Fibroblast of skin of right biceps (primary cell): ENCODE results near the gene P2RX5.

Experiments
- DNase-seq: peaks from one replicate; pipeline ENCODE4 v3.0.0-alpha.2; 2013

P2RX5 gene

GRCh38 chr17:3679531-3680126, 16.3 kb downstream of the P2RX5 start:
- DNase-seq = no peak

DNA sequence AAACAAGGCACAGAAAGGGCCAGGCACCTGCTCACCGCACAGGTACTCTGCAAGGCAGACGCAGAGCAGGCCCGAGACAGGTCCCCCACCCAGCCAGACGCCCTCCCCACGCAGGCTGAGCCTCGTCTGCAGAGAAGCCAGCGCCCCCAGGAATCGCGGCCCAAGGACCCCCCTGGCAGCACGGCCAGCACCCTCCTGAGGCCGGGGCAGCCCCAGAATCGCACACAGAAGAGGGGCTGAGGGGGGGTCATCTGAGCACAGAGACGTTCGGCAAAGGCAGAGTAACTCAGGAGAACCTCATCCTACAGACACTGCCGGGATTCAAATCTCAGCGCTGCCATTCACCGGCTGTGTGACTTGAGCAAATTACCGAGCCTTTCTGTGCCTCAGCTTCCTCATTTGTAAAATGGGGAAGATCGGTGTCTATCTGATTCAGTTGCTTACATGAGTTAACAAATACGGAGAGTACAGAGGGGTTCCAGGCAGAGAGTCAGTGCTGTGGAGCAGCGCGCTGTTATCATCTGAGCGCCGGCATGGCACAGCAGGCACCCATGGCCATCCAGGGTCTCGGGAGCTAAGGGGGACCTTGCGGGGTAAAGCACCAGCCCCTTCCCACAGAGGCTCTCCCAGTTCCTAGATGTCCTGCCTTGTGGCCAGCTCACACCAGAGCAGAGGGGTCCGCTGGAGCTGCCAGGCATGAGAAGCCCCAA, 17.0 kb downstream of the P2RX5 start:
- no peak for DNase-seq

DNA sequence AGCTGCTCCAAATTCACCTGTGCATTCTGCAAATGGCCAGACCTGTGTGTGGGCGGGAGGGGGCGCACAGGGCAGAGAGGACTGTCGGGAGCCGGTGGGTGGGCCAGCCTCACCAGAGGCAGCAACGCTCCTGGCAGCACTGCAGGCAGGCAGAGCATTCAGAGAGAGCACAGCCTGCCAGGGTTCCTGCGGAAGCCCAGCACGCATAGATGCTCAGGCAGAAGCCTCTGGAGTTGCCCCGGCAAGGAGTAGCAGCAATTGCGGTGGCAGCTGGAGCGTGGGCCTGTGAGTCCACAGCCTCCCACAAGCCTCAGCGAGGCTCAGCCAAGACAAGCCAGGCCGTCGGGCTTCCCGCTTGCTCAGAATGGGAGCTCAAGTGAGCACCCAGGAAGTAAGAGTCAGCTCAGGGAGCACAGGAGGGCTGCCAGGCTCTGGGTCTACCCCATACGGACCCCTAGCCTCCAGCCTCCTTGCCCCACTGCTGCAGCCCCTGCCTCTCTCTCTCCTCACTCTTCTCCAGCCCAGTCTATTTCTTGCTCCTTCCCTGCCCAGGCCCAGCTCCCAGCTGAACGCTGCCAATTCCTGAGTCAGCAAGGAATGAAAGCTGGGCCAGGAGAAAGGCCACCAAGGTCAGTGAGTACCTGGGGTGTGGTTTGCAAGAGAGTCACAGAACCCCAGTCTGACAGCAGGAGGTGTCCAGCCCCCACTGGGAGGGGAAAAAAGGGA, 17.7 kb downstream of the P2RX5 start:
- DNase-seq = no peak

DNA sequence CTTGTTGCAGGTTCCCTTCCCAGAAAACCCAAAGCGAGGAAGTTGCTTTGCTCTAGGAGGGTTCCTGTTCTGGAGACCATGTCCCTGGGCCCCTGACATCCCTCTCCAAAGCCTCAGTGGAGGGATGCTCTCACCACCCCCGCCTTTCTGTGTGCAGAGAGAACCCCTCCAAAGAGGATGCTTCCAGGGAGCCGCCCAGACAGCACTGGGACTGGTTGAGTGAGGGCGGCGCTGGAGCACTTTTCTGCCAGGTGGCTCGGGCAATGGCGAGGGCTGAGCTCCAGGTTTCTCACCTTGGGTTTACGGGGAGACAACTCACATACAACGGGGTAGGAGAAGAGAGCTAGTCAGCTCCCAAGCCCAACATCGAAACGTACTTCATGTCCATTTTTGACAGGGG, 20.1 kb downstream of the P2RX5 start:
- no peak for DNase-seq

DNA sequence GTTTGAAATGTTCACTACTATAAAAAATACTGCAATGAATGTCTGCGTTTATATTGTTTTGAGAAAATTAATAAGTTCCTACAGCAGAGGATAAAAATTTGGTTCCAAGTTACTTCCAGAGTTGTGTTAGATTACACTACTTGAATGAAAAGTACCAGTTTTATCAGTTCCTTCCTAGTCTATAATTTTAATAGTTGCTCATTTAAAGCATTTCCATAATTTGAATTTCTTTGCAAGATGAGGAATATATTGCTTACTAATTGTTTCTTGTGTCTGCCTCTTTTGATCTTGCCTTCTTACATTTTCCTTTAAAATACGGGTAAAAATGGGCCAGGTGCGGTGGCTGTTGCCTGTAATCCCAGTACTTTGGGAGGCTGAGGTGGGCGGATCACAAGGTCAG, 23.4 kb downstream of the P2RX5 start:
- DNase-seq = no peak

DNA sequence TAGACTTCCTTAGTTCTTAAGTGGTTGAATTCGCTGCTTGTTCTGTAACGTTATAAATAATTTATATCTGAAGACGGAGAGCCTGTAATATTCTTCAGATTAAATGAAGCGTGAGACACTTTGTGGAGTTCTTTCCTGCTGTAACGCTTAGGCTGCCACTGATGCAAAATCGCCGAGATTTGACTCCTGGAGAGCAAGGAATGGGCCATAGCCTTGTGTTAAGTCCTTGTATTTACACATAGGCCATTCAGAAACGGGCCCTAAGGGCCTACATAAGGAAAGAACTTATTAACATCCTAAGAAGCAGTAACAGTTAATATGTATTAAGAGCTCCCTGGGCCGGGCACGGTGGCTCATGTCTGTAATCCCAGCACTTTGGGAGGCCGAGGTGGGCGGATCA, 26.4 kb downstream of the P2RX5 start:
- no peak for DNase-seq

GRCh38 chr17:3669085-3669347, 26.9 kb downstream of the P2RX5 start:
- DNase-seq = no peak

DNA sequence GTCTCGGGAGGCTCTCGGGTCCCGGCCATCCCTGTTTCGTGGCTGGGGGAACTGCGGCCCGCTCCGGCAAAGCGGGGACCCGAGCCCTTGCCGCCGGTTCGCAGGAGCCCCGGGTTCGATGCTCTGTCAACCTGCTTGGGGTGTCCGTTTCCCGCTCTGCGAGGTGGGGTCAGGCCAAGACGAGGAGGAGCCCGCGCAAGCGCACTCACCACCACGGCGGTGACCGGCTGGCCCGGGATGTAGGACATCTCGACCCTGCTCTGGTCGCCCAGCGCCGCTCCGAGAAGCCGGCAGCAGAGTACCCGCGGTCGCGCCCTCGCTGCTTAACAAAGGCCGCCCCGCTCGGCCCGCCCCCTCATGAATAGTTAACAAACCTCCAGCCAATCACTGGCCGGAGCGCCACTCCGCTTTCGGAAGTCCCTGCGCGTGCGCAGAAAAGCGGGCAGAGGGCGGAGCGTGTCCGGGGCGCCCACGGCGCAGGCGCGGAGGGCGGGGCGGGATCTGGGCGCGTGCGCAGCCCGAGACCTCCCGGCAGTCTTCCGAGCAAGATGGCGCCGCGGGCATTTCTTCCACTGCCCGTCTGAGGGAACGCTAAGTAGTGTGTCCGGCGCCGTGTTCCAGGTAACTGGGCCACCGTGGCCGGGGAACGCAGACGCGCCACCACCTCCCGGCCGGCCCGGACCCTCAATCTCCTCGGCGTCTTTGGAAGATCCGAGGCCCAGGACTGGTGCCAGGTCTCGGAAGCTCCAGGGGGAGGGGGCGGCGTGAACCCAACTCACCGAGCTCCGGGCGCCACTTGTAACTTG, 27.5 kb downstream of the P2RX5 start, which contains the start of the genes EMC6 and TAX1BP3:
Gene EMC6, plus strand, starts transcription at position 534 of the 806 bp plus-strand sequence. CDS start 335 bp downstream, outside the sequence.
Gene TAX1BP3, minus strand, starts transcription at position 300 of the 806 bp plus-strand sequence. Its CDS starts 52 bp downstream, at position 248.
- DNase-seq = peak; percentile 97

- peak; percentile 94 for DNase-seq
These were observed 28.3 kb downstream of the P2RX5 start for GRCh38 chr17:3667366-3668278.

DNA sequence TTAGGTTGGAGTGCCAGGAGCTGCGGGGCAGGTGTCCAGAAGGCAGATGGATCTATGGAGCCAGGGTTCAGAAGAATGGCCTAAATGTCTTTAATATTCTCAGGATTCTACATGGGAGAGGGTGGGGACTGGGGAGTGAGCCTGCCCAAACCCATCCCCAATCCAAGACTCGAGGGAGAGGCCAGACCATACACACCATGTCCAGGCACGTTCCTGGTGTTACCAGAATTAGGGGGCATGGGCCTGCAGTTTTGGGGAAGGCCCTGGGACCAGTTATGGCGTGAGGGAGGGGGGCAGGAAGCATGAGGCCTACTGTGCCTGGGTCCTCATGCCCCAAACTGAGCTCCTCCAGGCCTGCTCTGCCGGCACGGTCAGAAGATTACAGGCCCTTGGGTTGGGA, 29.4 kb downstream of the P2RX5 start:
- no peak for DNase-seq

- no peak for DNase-seq
These were observed 30.1 kb downstream of the P2RX5 start for GRCh38 chr17:3665834-3666233.

DNA sequence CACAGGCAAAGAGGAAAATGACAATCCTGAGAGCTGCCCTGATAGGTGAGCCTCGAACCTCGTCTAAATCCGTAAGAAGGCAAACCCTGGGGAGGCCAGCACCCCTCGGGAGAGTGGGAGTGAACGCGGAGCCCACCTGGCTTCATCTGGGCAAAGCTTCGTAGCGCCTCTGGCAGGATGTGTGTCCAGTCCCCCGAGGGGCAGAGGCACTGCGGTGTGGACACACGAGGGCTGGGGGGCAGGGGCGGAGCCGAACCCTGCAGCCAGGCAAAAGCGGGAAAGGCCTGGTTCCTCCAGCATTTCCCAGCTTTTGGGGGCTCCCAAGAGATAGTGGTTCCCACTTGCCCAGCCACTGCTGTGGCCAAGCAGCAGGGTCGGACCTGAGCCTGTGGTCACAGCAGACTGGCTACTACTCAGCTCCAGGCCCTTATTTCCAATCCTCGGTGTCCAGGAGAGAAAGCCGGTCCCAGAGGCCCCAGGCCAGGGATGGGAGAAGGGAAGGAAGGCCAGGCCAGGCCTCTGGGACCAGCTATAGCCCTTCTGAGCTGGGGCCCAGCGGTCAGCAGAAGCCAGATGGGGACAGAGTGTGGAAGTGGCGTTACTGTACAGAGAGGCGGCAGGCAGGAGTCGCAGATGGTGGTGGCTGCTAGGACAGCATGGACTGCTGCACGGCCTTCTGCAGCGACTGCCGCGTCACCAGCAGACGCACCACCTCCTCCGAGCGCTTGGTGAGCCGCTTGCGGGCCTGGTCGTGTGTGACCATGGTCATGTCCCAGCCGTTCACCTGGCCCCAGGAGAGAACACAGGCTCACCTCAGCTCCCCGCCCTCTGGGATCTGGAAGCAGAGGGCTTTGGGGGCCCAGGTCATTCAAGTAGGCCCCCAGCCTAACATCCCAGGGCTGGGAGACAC, 32.6 kb downstream of the P2RX5 start:
- DNase-seq = no peak

- DNase-seq = no peak
These were observed 35.6 kb downstream of the P2RX5 start for GRCh38 chr17:3660311-3660891.

DNA sequence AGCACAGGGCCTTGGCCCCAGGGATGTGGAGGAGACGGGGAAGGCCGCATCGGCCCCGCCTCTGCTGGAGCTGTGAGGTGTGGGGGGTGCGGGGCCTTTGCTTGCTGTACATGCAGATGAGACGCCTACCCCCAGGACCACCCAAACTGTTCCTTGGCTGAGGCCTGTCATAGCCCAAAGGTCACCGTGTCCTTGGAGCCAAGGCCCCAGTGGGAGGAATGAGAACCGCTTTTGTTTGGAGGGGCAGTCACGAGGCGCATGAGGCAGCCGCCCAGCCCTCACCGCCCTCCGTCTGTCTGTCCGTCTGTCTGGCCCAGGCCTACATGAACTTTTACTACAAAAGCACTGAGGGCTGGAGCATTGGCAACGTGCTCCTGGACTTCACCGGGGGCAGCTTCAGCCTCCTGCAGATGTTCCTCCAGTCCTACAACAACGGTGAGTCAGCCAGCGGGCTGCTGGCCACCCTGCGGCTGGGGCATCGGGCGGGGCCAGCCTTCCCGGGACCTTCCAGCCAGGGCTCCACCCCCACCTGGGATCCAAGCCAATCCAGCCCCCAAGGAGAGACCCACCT, 36.3 kb downstream of the P2RX5 start:
- peak; percentile 65 for DNase-seq

- DNase-seq = no peak
These were observed 37.0 kb downstream of the P2RX5 start for GRCh38 chr17:3658784-3659449.

DNA sequence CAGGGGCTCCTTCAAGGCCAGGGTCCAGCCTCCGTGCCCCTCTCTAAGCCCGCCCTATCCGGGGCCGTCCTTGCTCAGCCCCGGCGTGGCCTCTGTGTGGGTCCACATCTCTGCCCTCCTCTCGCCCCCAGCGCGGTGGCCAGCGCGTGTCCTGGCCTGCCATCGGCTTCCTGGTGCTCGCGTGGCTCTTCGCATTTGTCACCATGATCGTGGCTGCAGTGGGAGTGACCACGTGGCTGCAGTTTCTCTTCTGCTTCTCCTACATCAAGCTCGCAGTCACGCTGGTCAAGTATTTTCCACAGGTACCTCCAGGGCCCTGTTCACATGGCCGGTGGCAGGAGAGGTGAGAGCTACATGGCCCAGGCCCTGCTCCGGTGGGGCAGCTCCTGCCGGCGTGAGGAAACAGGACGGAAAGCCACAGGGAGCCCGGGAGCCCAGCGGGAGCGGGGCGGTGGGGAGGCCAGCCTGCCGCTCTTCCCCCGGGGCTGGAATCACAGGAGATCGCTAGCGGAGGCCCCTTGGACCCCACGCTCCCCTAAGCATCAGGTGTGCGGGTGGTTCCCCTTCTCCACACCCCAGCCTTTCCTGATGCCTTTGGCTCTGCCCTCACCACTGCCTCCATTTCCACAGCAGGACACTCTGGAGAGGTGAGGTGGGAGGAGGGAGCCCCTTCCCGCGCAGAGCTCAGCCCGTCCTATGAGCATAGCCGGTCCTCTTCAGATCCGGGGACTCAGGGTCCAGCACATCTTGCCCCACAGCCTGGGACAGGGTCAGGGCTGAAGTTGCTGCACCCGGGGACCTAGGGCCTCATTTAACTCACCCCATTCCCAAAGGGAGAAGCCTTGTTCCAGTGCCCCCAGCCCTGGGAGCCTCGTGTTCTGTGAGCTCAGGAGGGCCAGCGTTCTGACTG, 37.8 kb downstream of the P2RX5 start:
- DNase-seq = no peak

- DNase-seq = no peak
These were observed 38.4 kb downstream of the P2RX5 start for GRCh38 chr17:3657588-3657869.

GRCh38 chr17:3656755-3657587, 39.0 kb downstream of the P2RX5 start:
- DNase-seq = no peak
